ENCODE results near the gene MORN5.

DNA sequence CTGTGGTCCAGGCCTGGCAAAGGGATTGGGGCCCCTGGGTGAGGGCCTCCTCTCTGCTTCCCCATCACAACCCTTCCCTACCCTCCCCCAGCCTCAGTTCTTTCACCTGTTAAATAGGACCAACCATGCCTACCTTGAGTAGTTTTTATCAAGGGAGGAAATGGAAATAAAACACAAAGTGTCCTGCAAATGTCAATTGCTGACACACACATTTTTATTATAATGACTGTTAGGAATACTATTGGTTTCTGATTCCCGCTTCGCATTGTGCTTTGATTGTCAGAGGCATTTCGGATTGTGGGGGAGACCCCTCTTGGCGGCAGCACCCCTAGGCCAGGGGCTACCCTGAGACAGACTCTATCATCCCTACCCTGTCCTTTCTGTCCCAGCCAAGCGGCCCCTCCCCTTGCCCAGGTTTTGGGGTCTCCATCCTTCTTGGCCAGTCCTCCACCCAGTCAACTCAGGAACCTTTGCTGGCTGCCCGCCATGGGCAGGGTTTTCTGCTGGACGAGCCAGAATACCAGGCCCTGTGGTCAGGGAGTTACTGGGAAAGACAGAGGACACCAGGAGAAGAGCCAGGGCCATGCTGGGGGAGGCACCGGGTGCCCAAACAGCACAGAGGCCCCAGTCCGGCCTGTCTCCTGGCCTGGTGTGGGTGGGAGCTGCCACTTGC lies 48.2 kb upstream of the MORN5 start:
- no peak for TF ChIP-seq POLR2A (IDR thresholded peaks at IDR 0.05; ENCODE audit: low read depth, low read length)
- TF ChIP-seq NRF1 (conservative IDR thresholded peaks at IDR 0.05; ENCODE audit: low read depth, low read length), result no peak
- no peak for TF ChIP-seq FOS (IDR thresholded peaks at IDR 0.05; ENCODE audit: borderline replicate concordance, extremely low read depth, insufficient read length)
- TF ChIP-seq EGR1 (IDR thresholded peaks at IDR 0.05; ENCODE audit: borderline replicate concordance in 1 of 2, low read depth in 2 of 2, low read length in 2 of 2), result no peak
- no peak for TF ChIP-seq SUZ12 (IDR thresholded peaks at IDR 0.05; ENCODE audit: unreplicated experiment)

All from GM12878 (cell line).